Esophagus (tissue), 2 donors: Measurements from ENCODE around the gene PDIA6. TPM values are rescaled to one million over a fixed set of nuclear protein-coding genes. Genes with fewer than 3 reads are reported as not detected.
A peak's percentile ranks its signal among the peaks of the same experiment; 100 is the strongest.

Source experiments
- H3K27ac ChIP-seq, 2 donors: one replicate each; pipeline ENCODE4 v1.5.1; 2013; ENCODE audit warnings: low read depth in 2 of 2, mild to moderate bottlenecking in 2 of 2, inconsistent platforms in 1 of 2, low read length in 1 of 2, moderate library complexity in 1 of 2
- H3K27me3 ChIP-seq, 2 donors: one replicate each; pipeline ENCODE4 v1.6.1; 2013; ENCODE audit warnings: low read length in 2 of 2, control low read depth in 1 of 2, mild to moderate bottlenecking in 1 of 2; ENCODE audit not compliant: insufficient read depth in 2 of 2, control insufficient read depth in 1 of 2
- H3K36me3 ChIP-seq, 2 donors: one replicate each; pipeline ENCODE4 v1.6.1; 2013; ENCODE audit warnings: low read length in 1 of 2; ENCODE audit not compliant: control insufficient read depth in 2 of 2, insufficient read depth in 2 of 2
- H3K4me1 ChIP-seq, 2 donors: one replicate each; pipeline ENCODE4 v1.6.1; 2013; ENCODE audit warnings: low read length in 1 of 2; ENCODE audit not compliant: control insufficient read depth in 2 of 2, insufficient read depth in 2 of 2
- H3K4me3 ChIP-seq, 2 donors: one replicate each; pipeline ENCODE4 v1.5.1; 2013; ENCODE audit warnings: low read length in 2 of 2, mild to moderate bottlenecking in 2 of 2, low read depth in 1 of 2, moderate library complexity in 1 of 2
- H3K9me3 ChIP-seq, 2 donors: one replicate each; pipeline ENCODE4 v1.6.1; 2013; ENCODE audit warnings: mild to moderate bottlenecking in 2 of 2, low read depth in 1 of 2, low read length in 1 of 2, moderate library complexity in 1 of 2; ENCODE audit not compliant: control insufficient read depth in 2 of 2, insufficient read depth in 1 of 2
- WGBS, 2 donors: extraction: QIAGEN DNeasy Blood & Tissue Kit; methylation state at CpG; one replicate each; pipeline ENCODE4 v1.1.7; 2013; 5-methylcytosine and 5-hydroxymethylcytosine counted together
- polyA plus RNA-seq, 2 donors: library from polyadenylated mRNA; stranded (reverse); fragments of 200-250 nt; gene quantifications; one replicate each; pipeline ENCODE4 v1.2.3, GENCODE V29; 2013
- donor health status: healthy with polysubstance abuse.
- donor health status: Bipolar disorder and iron deficiency.

Gene PDIA6
- polyA plus RNA-seq, 2 donors = 40.1 to 98.1 TPM

GRCh38 chr2:10845640-10846039, 33.1 kb upstream of the PDIA6 start:
- peak overlapping the region; percentile 14 to 38 for H3K27ac ChIP-seq
- no peaks in the 10 kb centered on the region for H3K27me3 ChIP-seq
- no peaks in the 10 kb centered on the region for H3K36me3 ChIP-seq
- H3K4me1 ChIP-seq = peaks cover 0 to 3% of the 10 kb centered on the region in 2 donors
- no peak overlapping the region for H3K4me3 ChIP-seq
- H3K9me3 ChIP-seq = peaks cover 5 to 17% of the 10 kb centered on the region in 2 donors
- WGBS, 2 donors = 59 to 83% methylated on average over 4 of the region's 4 CpGs

GRCh38 chr2:10844097-10844496, 31.5 kb upstream of the PDIA6 start:
- no peaks in the 10 kb centered on the region for H3K36me3 ChIP-seq
- 23 to 27% methylated on average over 12 of the region's 12 CpGs for WGBS, 2 donors
- no peak overlapping the region for H3K27ac ChIP-seq
- peaks cover 0 to 3% of the 10 kb centered on the region in 2 donors for H3K27me3 ChIP-seq
- H3K4me3 ChIP-seq = no peak overlapping the region
- H3K4me1 ChIP-seq = peaks cover 0 to 3% of the 10 kb centered on the region in 2 donors
- peaks cover 5 to 17% of the 10 kb centered on the region in 2 donors for H3K9me3 ChIP-seq

- no peaks in the 10 kb centered on the region for H3K36me3 ChIP-seq
- 71 to 89% methylated on average over 4 of the region's 4 CpGs for WGBS, 2 donors
- peaks cover 5 to 17% of the 10 kb centered on the region in 2 donors for H3K9me3 ChIP-seq
- peaks cover 0 to 3% of the 10 kb centered on the region in 2 donors for H3K4me1 ChIP-seq
- H3K27me3 ChIP-seq = peaks cover 0 to 3% of the 10 kb centered on the region in 2 donors
- H3K27ac ChIP-seq = no peak overlapping the region
- H3K4me3 ChIP-seq = no peak overlapping the region
Measured at GRCh38 chr2:10842506-10842905, 29.9 kb upstream of the PDIA6 start.

- WGBS, 2 donors = 50 to 51% methylated on average over 3 of the region's 3 CpGs
- no peak overlapping the region for H3K27ac ChIP-seq
Measured at GRCh38 chr2:10841547-10842219, 29.1 kb upstream of the PDIA6 start.

GRCh38 chr2:10839813-10840212, 27.2 kb upstream of the PDIA6 start:
- H3K27ac ChIP-seq = no peak overlapping the region
- 43 to 50% methylated on average over 8 of the region's 8 CpGs for WGBS, 2 donors
- H3K4me3 ChIP-seq = no peak overlapping the region
- H3K9me3 ChIP-seq = peaks cover 5 to 17% of the 10 kb centered on the region in 2 donors
- no peaks in the 10 kb centered on the region for H3K4me1 ChIP-seq
- H3K27me3 ChIP-seq = peaks cover 0 to 3% of the 10 kb centered on the region in 2 donors
- no peaks in the 10 kb centered on the region for H3K36me3 ChIP-seq

More at GRCh38 chr2:10841547-10842219, 29.1 kb upstream of the PDIA6 start:
- no peaks in the 10 kb centered on the region for H3K36me3 ChIP-seq
- peaks cover 0 to 3% of the 10 kb centered on the region in 2 donors for H3K4me1 ChIP-seq
- H3K9me3 ChIP-seq = peaks cover 5 to 17% of the 10 kb centered on the region in 2 donors
- no peak overlapping the region for H3K4me3 ChIP-seq
- H3K27me3 ChIP-seq = peaks cover 0 to 3% of the 10 kb centered on the region in 2 donors

GRCh38 chr2:10838734-10839133, 26.1 kb upstream of the PDIA6 start:
- H3K4me1 ChIP-seq = no peaks in the 10 kb centered on the region
- H3K9me3 ChIP-seq = peaks cover 5 to 17% of the 10 kb centered on the region in 2 donors
- WGBS, 2 donors = 43 to 52% methylated on average over 3 of the region's 3 CpGs
- H3K36me3 ChIP-seq = no peaks in the 10 kb centered on the region
- no peak overlapping the region for H3K4me3 ChIP-seq
- peaks cover 0 to 3% of the 10 kb centered on the region in 2 donors for H3K27me3 ChIP-seq
- no peak overlapping the region for H3K27ac ChIP-seq

GRCh38 chr2:10837298-10838266, 25.0 kb upstream of the PDIA6 start:
- H3K4me1 ChIP-seq = no peaks in the 10 kb centered on the region
- peaks cover 5 to 15% of the 10 kb centered on the region in 2 donors for H3K9me3 ChIP-seq
- peaks cover 0 to 3% of the 10 kb centered on the region in 2 donors for H3K27me3 ChIP-seq
- H3K4me3 ChIP-seq = no peak overlapping the region
- H3K27ac ChIP-seq = no peak overlapping the region
- WGBS, 2 donors = 66 to 70% methylated on average over 17 of the region's 17 CpGs
- no peaks in the 10 kb centered on the region for H3K36me3 ChIP-seq

- Histone ChIP-seq H3K9me3 (no peaks in the 10 kb centered on the region), H3K36me3 (no peaks in the 10 kb centered on the region), H3K27me3 (peaks cover 0 to 3% of the 10 kb centered on the region in 2 donors), H3K4me3 (no peak overlapping the region), H3K4me1 (no peaks in the 10 kb centered on the region), H3K27ac (no peak overlapping the region)
- WGBS, 2 donors = 42 to 44% methylated on average over 48 of the region's 48 CpGs
Measured at GRCh38 chr2:10835052-10835970, 22.7 kb upstream of the PDIA6 start.
